HG03095 (cell line): ENCODE measurements around the gene HMGCS1.
"Not testable (repeated sequence)": the region's sequence is repeated elsewhere in the genome, so short reads cannot be mapped to it uniquely, and the experiment has no call there.

Experiments used
- ATAC-seq: cut with Tn5 transposase; IDR thresholded peaks from one replicate; pipeline ENCODE4 v1.9.1; 2021; ENCODE audit warnings: moderate library complexity; ENCODE audit not compliant: unreplicated experiment

HMGCS1 gene

DNA sequence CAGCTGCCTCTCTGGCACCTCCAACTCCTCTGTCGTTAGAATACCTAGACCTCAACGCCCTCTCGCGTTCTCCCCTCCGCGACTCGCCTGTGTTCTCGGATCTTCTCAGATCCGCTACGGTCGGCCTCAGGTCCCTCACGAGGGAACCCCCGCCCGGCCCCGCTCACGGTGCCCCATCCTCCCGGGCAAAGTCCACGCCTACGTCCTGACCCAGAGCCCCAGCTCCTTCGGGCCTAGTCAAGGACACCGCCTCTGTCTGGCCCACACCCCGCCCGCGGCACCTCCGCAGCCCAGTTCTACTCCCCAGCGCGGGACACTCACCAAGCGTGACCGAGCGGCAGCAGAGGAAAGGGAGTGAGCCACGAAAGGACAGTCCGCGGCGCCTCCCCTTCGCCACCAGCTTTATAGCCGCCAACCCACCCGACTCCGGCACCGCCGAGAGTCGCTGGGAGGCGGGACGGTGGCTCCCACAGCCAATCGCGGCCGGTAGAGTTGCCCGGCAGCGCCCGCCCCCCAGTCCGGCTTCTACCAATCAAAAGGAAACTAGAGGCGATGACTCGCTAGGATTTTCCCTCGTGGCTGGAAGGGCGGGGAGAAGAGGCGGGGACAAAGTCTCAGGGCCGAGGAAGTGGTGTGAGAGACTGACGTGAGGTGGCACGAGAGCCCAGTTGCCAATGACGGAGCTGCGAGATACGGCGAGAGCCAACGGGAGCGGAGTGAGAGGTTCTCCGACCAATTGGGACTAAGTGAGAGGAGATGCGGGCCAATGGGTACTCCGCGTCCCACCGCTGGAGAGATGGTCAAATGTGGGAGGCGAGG lies at the start of gene HMGCS1:
HMGCS1 (minus strand) TSS at position 378 of the 819 bp plus-strand sequence. CDS start 14,447 bp downstream, outside the sequence.
- ATAC-seq, result peak; percentile 91

- ATAC-seq, result no peak
These were observed 45.5 kb upstream of the HMGCS1 start for GRCh38 chr5:43358726-43359125.

DNA sequence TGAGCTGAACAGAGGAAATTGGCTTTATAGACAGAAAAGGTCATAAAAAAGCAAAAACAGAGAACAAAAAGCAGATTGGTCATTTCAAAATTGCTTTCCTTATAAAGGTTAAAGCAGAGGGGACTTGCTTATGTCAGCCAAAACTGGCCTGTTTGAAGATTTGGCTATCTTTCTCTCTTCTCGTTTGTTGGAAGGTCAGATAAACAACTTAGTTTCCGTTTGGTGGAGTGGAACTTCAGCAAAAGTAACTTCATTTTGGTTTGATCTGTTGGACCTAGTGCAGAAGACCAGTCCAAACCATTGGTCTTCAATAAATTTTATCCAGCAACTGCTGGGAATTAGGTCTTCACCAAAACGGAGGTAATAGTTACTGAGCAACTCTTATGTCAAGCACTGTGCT lies 45.1 kb upstream of the HMGCS1 start:
- ATAC-seq, result no peak

GRCh38 chr5:43357878-43358281 lies 44.7 kb upstream of the HMGCS1 start:
- no peak for ATAC-seq

DNA sequence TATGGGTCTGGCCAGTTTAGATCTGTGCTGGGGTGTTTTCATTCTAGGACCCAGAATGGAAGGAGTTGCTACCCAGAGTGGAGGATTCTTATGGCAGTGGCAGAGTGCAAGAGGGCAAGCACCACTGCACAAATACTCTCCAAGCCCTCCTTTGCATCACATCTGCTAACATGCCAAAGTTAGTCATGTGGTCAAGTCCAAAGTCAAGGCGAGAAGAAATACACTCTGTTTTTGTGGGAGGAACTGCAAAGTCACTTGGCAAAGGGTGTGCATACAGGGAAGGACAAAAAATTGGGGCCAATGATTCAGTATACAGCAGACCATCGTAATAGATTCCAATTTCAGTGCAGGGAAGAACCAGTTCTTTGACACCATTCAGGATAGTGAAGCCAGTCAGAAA lies 43.9 kb upstream of the HMGCS1 start:
- no peak for ATAC-seq

- ATAC-seq, result no peak
These were observed 41.6 kb upstream of the HMGCS1 start for GRCh38 chr5:43354774-43355173.

GRCh38 chr5:43353668-43354067 lies 40.5 kb upstream of the HMGCS1 start:
- ATAC-seq, result no peak

DNA sequence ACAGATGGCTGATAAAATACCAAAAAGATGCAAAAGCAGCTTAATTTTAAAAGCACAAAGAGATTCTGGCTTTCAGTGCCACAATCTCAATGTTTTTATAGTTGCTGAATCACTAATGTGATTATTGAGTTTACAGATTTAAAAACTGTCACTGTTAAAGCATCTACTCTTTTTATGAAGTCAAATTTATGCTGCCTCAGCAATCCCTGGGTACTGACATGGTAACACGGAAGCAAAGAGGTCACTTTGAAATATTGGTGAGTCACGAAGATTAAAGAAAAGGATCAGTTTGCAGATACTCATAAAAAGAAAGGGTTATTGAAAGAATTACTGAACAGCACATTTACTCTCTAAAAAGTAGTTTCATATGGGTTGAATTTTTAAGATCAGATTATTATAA lies 39.7 kb upstream of the HMGCS1 start:
- no peak for ATAC-seq

DNA sequence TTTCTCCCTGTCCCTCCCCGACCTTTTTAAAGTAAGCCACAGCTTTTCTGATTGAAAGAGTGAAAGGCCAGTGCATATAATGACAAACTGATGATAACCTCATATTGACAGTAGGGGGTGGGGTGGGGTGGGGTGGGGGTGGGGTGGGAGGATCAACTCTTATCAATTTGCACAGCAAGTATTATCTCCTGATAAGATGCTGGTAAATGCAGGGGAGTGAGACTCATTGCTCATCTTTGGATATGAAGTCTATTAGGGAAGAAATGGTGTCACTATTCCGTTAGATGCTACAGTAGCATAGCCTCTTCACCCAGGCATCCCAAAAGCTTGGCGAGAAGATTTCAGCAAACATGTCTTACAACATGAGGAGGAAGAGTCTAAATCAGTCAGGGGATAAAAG lies 38.9 kb upstream of the HMGCS1 start:
- no peak for ATAC-seq

- ATAC-seq, result no peak
These were observed 35.7 kb upstream of the HMGCS1 start for GRCh38 chr5:43348861-43349363.

DNA sequence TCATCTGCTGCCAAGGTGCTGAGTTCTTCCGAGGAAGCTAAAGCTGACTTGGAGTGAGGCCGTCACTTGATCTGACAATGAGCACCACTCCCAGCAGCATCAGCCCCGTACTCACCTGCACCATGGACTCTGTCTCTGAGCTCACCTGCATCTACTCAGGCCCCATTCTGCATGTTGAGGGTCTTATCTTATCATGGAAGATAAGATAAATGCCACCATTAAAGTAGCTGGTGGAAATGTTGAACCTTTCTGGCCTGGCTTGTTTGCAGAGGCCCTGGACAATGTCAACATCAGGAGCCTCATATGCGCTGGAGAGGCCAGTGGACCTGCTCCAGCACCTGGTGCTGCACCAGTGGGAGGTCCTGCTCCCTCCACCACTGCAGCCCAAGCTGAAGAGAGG lies 35.0 kb upstream of the HMGCS1 start:
- no peak for ATAC-seq

DNA sequence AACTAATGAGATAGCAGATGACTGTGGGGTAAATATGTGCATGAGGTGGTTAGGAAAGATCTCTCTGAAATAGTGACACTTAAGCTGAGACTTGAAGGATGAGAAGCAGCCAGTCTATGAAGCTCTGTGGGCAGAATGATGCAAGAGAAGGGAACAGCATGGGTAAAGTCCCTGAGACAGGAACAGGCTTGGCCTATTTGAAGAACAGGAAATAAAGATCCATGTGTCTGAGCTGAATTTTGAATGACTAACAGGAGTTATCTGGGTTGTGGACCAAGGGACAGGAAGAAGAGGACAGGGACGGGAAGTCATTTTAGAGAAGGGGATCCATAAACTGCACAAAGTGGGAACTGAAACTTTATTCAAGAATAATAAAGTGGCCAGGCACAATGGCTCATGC lies 25.6 kb upstream of the HMGCS1 start:
- no peak for ATAC-seq

DNA sequence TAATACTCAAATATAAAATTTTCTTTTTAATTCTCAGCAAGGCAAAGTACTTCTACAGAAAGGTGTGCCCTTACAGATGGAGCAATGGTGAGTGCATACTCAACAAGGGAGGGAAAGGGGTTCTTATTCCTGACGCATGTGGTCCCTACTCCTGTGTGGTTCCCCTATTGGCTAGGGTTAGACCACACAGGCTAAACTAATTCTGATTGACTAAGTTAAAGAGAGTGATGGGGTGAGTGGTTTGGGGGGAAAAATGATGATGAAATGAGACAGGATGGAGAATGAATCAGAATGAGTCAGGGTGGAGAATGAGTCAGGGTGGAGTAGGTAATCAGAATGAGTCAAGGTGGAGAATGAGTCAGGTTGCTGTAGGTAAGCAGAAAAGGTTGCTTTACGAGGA lies 22.9 kb upstream of the HMGCS1 start:
- ATAC-seq, result no peak

- ATAC-seq, result no peak
These were observed 22.5 kb upstream of the HMGCS1 start for GRCh38 chr5:43335681-43336080.

DNA sequence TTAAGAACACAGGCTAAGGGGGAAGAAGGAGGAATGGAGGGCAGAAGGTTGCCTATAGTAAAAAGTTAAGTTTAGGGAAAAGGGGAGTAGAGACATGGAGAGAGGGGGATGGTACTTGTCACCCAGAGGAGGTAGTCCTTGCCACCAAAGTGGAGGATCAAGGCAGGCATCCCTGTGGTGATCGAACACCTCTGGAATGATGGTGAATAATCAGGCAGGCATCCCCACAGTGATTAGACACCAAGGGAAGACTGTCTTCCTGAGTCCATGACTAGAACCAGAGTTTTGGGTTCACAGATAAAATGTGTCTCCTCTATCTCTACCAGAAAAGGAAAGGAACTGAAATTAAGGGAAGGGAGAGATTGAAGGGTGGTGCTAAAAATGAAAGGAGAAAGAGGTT lies 19.2 kb upstream of the HMGCS1 start:
- no peak for ATAC-seq

DNA sequence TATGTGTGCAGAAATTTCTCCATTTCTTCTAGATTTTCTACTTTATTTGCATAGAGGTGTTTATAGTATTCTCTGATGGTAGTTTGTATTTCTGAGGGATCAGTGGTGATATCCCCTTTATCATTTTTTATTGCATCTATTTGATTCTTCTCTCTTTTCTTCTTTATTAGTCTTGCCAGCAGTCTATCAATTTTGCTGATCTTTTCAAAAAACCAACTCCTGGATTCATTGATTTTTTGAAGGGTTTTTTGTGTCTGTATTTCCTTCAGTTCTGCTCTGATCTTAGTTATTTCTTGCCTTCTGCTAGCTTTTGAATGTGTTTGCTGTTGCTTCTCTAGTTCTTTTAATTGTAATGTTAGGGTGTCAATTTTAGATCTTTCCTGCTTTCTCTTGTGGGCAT lies 12.4 kb upstream of the HMGCS1 start:
- ATAC-seq, result not testable (repeated sequence)

DNA sequence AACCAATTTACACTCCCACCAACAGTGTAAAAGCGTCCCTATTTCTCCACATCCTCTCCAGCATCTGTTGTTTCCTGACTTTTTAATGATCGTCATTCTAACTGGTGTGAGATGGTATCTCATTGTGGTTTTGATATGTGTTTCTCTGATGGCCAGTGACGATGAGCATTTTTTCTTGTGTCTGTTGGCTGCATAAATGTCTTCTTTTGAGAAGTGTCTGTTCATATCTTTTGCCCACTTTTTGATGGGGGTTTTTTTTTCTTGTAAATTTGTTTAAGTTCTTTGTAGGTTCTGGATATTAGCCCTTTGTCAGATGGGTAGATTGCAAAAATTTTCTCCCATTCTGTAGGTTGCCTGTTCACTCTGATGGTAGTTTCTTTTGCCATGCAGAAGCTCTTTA lies 10.3 kb upstream of the HMGCS1 start:
- ATAC-seq, result not testable (repeated sequence)

DNA sequence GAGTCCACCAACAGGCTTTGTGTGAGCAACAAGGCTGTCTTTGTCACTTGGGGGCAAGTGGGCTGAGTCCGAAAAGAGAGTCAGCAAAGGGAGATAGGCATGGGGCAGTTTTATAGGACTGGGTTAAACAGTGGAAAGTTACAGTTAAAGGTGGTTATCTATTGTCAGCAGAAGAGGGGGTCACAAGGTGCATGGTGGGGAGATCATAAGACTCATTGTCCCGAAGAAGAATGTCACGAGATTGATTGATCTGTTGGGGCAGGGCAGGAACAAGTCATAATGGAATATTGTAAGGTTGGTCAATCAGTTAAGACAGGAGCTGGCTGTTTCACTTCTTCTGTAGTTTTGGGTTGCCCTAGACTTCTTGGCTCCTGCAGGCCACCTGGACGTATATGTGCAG lies 7.6 kb upstream of the HMGCS1 start:
- ATAC-seq, result no peak

DNA sequence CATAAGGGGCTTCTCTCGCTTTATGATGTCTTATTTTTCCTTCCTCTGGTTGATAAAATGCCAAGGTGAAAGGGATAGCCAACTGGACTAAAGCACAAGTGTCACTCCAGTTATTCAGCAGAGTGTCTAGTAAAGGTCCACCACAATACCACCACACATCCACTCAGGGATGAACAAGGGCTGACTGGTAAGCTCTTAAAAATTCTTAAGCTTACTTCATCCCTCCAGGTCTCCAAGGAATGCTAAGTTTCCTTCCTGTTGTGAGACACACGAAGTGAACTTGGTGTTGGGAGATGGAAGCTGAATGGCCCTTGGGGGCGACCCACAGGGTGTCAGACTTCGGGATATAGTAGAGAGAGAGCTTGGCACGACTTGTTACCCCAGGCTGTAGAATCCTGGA lies 3.2 kb upstream of the HMGCS1 start:
- ATAC-seq, result no peak

DNA sequence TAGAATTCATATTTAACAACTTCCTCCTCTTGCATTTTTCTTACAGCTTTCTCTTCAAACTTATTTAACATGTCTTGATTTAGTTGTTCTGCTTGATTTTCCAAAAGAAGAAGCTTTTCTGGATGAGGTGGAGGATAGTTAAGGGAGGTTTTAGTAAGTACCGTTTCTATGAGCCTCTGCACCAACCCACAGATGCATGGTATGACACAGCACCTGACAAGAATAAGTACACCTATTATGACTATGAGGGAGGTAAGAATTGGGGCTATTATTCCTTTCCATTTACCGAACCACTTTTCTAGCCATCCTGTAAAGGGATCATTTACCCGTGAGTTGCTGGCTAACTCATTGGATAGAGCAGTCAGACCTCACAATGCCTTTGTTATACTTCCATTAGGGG lies 2.5 kb upstream of the HMGCS1 start:
- no peak for ATAC-seq

- no peak for ATAC-seq
These were observed 2.1 kb upstream of the HMGCS1 start for GRCh38 chr5:43315263-43315662.

GRCh38 chr5:43314724-43315123 lies 1.5 kb upstream of the HMGCS1 start:
- no peak for ATAC-seq
